Neural progenitor cell (in vitro differentiated cells): ENCODE measurements around the gene IL17A. TPM values are rescaled to one million over a fixed set of nuclear protein-coding genes. Genes with fewer than 3 reads are reported as not detected.

ENCODE experiments used
- DNase-seq: peaks from one replicate; pipeline ENCODE4 v3.0.0-alpha.2; 2016; ENCODE audit warnings: low spot score
- H2AFZ ChIP-seq: fragments of 200-600 bp; sonication (generic); replicated peaks from 2 replicates; pipeline ENCODE4 v1.6.1; 2016; ENCODE audit warnings: antibody characterized with exemption
- H3F3A ChIP-seq: fragments of 200-600 bp; sonication (generic); 2 replicates; pipeline ENCODE4 v1.6.1; 2016; ENCODE audit warnings: antibody characterized with exemption, low read depth
- H3K27ac ChIP-seq: fragments of 200-600 bp; sonication (generic); 2 replicates; pipeline ENCODE4 v1.5.1; 2016; ENCODE audit warnings: mild to moderate bottlenecking
- H3K27me3 ChIP-seq: fragments of 200-600 bp; sonication (generic); 2 replicates; pipeline ENCODE4 v1.6.1; 2016; ENCODE audit warnings: mild to moderate bottlenecking, moderate library complexity
- H3K36me3 ChIP-seq: fragments of 200-600 bp; sonication (generic); 2 replicates; pipeline ENCODE4 v1.5.1; 2016
- H3K4me1 ChIP-seq: fragments of 200-600 bp; sonication (generic); 2 replicates; pipeline ENCODE4 v1.6.1; 2016; ENCODE audit warnings: mixed run types
- H3K4me2 ChIP-seq: fragments of 200-600 bp; sonication (generic); 2 replicates; pipeline ENCODE4 v1.6.1; 2016
- H3K4me3 ChIP-seq: fragments of 200-600 bp; sonication (generic); 2 replicates; pipeline ENCODE4 v1.5.1; 2016
- H3K79me2 ChIP-seq: fragments of 200-600 bp; sonication (generic); 2 replicates; pipeline ENCODE4 v1.6.1; 2016; ENCODE audit warnings: low read depth
- H3K9ac ChIP-seq: fragments of 200-600 bp; sonication (generic); 2 replicates; pipeline ENCODE4 v1.6.1; 2016
- H3K9me3 ChIP-seq: fragments of 200-600 bp; sonication (generic); 2 replicates; pipeline ENCODE4 v1.5.1; 2016; ENCODE audit warnings: low read depth
- H4K20me1 ChIP-seq: fragments of 200-600 bp; sonication (generic); 2 replicates; pipeline ENCODE4 v1.6.1; 2016; ENCODE audit warnings: low read depth
- H3K27ac Mint-ChIP-seq: 3 replicates; pipeline ENCODE4 v1.8.0; 2021; ENCODE audit warnings: mixed read lengths
- H3K27me3 Mint-ChIP-seq: 2 replicates; pipeline ENCODE4 v1.8.0; 2022; ENCODE audit warnings: low read depth, mild to moderate bottlenecking, inconsistent platforms, moderate library complexity, mixed read lengths; ENCODE audit not compliant: insufficient read depth
- H3K36me3 Mint-ChIP-seq: 3 replicates; pipeline ENCODE4 v1.8.0; 2021; ENCODE audit warnings: mixed read lengths
- H3K4me1 Mint-ChIP-seq: 3 replicates; pipeline ENCODE4 v1.8.0; 2021; ENCODE audit warnings: mixed read lengths
- H3K4me3 Mint-ChIP-seq: 3 replicates; pipeline ENCODE4 v1.8.0; 2021; ENCODE audit warnings: mild to moderate bottlenecking, moderate library complexity, mixed read lengths
- H3K9me3 Mint-ChIP-seq: 3 replicates; pipeline ENCODE4 v1.8.0; 2020; ENCODE audit warnings: mixed read lengths
- CTCF ChIP-seq: fragments of 200-600 bp; sonication (generic); IDR thresholded peaks from 2 replicates; pipeline ENCODE4 v1.5.1; 2017; ENCODE audit warnings: antibody characterized with exemption, mild to moderate bottlenecking
- EZH2 ChIP-seq: fragments of 200-600 bp; sonication (generic); IDR thresholded peaks from 2 replicates; pipeline ENCODE4 v1.6.1; 2017; ENCODE audit warnings: antibody characterized with exemption, mild to moderate bottlenecking, moderate library complexity
- EZH2phosphoT487 ChIP-seq: fragments of 200-600 bp; sonication (generic); IDR thresholded peaks from 2 replicates; pipeline ENCODE4 v1.6.1; 2017; ENCODE audit warnings: antibody characterized with exemption
- total RNA-seq: library from RNA; depleted of rRNA; stranded (reverse); fragments of >200 nt; gene quantifications from 2 replicates; pipeline ENCODE4 v1.2.3, GENCODE V29; 2015; ENCODE audit warnings: low replicate concordance

Gene IL17A
- total RNA-seq, 1 donor from 2014 or later: not detected

- no peak overlapping the region for H3K4me2 ChIP-seq
- Mint-ChIP-seq H3K4me3 (no peak overlapping the region), H3K36me3 (no peaks in the 10 kb centered on the region), H3K9me3 (peaks cover 2% of the 10 kb centered on the region), H3K4me1 (peaks cover 9% of the 10 kb centered on the region), H3K27me3 (no peaks in the 10 kb centered on the region), H3K27ac (no peak overlapping the region)
- no peak overlapping the region for H3K9ac ChIP-seq
- H3F3A ChIP-seq: no peaks in the 10 kb centered on the region
- no peaks in the 10 kb centered on the region for H3K79me2 ChIP-seq
- no peaks in the 10 kb centered on the region for H4K20me1 ChIP-seq
- no peak overlapping the region for H2AFZ ChIP-seq
- TF ChIP-seq EZH2: no peak
- TF ChIP-seq CTCF: no peak
- TF ChIP-seq EZH2phosphoT487: no peak
- no peak overlapping the region for H3K27ac ChIP-seq
- peaks cover 7% of the 10 kb centered on the region for H3K4me1 ChIP-seq
- H3K36me3 ChIP-seq: no peaks in the 10 kb centered on the region
- H3K27me3 ChIP-seq: no peaks in the 10 kb centered on the region
- no peaks in the 10 kb centered on the region for H3K9me3 ChIP-seq
- H3K4me3 ChIP-seq: no peak overlapping the region
- DNase-seq: peak; percentile 23
Measured at GRCh38 chr6:52183131-52183713, 3.0 kb upstream of the IL17A start.

- no peak for DNase-seq
- no peaks in the 10 kb centered on the region for H3K27me3 ChIP-seq
- peaks cover 7% of the 10 kb centered on the region for H3K4me1 ChIP-seq
- no peaks in the 10 kb centered on the region for H3F3A ChIP-seq
- H2AFZ ChIP-seq: no peak overlapping the region
- H3K4me3 ChIP-seq: no peak overlapping the region
- H4K20me1 ChIP-seq: no peaks in the 10 kb centered on the region
- no peak for TF ChIP-seq CTCF
- no peak for TF ChIP-seq EZH2phosphoT487
- TF ChIP-seq EZH2: no peak
- H3K36me3 Mint-ChIP-seq: no peaks in the 10 kb centered on the region
- H3K79me2 ChIP-seq: no peaks in the 10 kb centered on the region
- H3K27me3 Mint-ChIP-seq: no peaks in the 10 kb centered on the region
- no peak overlapping the region for H3K27ac Mint-ChIP-seq
- H3K9ac ChIP-seq: no peak overlapping the region
- H3K9me3 Mint-ChIP-seq: peaks cover 2% of the 10 kb centered on the region
- no peaks in the 10 kb centered on the region for H3K36me3 ChIP-seq
- no peak overlapping the region for H3K4me3 Mint-ChIP-seq
- H3K9me3 ChIP-seq: no peaks in the 10 kb centered on the region
- no peak overlapping the region for H3K4me2 ChIP-seq
- no peak overlapping the region for H3K27ac ChIP-seq
- peaks cover 9% of the 10 kb centered on the region for H3K4me1 Mint-ChIP-seq
Measured at GRCh38 chr6:52186480-52186879, 305 bp downstream of the IL17A start.

- Histone ChIP-seq H2AFZ (no peak overlapping the region), H3K9ac (no peak overlapping the region), H3K4me2 (no peak overlapping the region), H3K9me3 (no peaks in the 10 kb centered on the region), H3K27me3 (no peaks in the 10 kb centered on the region), H3K4me1 (peaks cover 7% of the 10 kb centered on the region), H4K20me1 (no peaks in the 10 kb centered on the region), H3K36me3 (no peaks in the 10 kb centered on the region), H3K79me2 (no peaks in the 10 kb centered on the region), H3K27ac (no peak overlapping the region), H3K4me3 (no peak overlapping the region), H3F3A (no peaks in the 10 kb centered on the region)
- no peak for DNase-seq
- no peaks in the 10 kb centered on the region for H3K27me3 Mint-ChIP-seq
- H3K27ac Mint-ChIP-seq: no peak overlapping the region
- H3K4me1 Mint-ChIP-seq: peaks cover 9% of the 10 kb centered on the region
- peaks cover 2% of the 10 kb centered on the region for H3K9me3 Mint-ChIP-seq
- no peak overlapping the region for H3K4me3 Mint-ChIP-seq
- TF ChIP-seq EZH2 (no peak), CTCF (no peak), EZH2phosphoT487 (no peak)
- no peaks in the 10 kb centered on the region for H3K36me3 Mint-ChIP-seq
Measured at GRCh38 chr6:52187098-52187497, 923 bp downstream of the IL17A start.
